Neural progenitor cell (in vitro differentiated cells): ENCODE measurements around the gene GSG1.

Experiments
- CTCF ChIP-seq: fragments of 200-600 bp; sonication (generic); IDR thresholded peaks from 2 replicates; pipeline ENCODE4 v1.5.1; 2017; ENCODE audit warnings: antibody characterized with exemption, mild to moderate bottlenecking
- EZH2 ChIP-seq: fragments of 200-600 bp; sonication (generic); IDR thresholded peaks from 2 replicates; pipeline ENCODE4 v1.6.1; 2017; ENCODE audit warnings: antibody characterized with exemption, mild to moderate bottlenecking, moderate library complexity

- no peak for TF ChIP-seq CTCF
- no peak for TF ChIP-seq EZH2
These were observed 3.4 kb downstream of the GSG1 start for GRCh38 chr12:13099844-13100604.
